IMR-90 (cell line): ENCODE measurements around the gene DPP6. TPM values are rescaled to one million over a fixed set of nuclear protein-coding genes. Genes with fewer than 3 reads are reported as not detected.

Source experiments
- ATAC-seq: fragments of 200-7000 bp; cut with Tn5 transposase; 2 replicates; pipeline ENCODE4 v1.9.1; 2020; ENCODE audit warnings: low read depth, mild to moderate bottlenecking, moderate library complexity
- BruUV-seq: library from RNA; stranded (reverse); fragments of 400-500 nt; replicated peaks from 2 replicates; lab custom pipeline; 2021; lab: Mats Ljungman, UMichigan
- CTCF ChIA-PET: fragments of 300-600 bp; formaldehyde crosslinking; extraction: SDS; loops from one replicate; lab custom pipeline; 2021; ENCODE audit warnings: antibody characterized with exemption; lab: Yijun Ruan, JAX
- POLR2A ChIA-PET: fragments of 300-600 bp; sonication (Branson Sonifier 250); formaldehyde crosslinking; loops from one replicate; lab custom pipeline; 2022; ENCODE audit warnings: antibody characterized with exemption; ENCODE audit not compliant: unreplicated experiment; lab: Charles Lee
- DNase-seq: peaks from one replicate; pipeline ENCODE4 v3.0.0; 2013
- H2AFZ ChIP-seq: replicated peaks from 2 replicates; pipeline ENCODE3; 2013; ENCODE audit warnings: low read length, mild to moderate bottlenecking; ENCODE audit not compliant: poor library complexity
- H2AK5ac ChIP-seq: 2 replicates; pipeline ENCODE4 v1.6.1; 2013; ENCODE audit warnings: low read depth, low read length, inconsistent platforms
- H2AK9ac ChIP-seq: replicated peaks from 2 replicates; pipeline ENCODE3; 2013; ENCODE audit warnings: mild to moderate bottlenecking, low read depth, low read length, moderate library complexity; ENCODE audit not compliant: poor library complexity
- H2BK120ac ChIP-seq: 2 replicates; pipeline ENCODE4 v1.6.1; 2013; ENCODE audit warnings: low read depth, low read length, inconsistent platforms
- H2BK15ac ChIP-seq: 3 replicates; pipeline ENCODE4 v1.6.1; 2013; ENCODE audit warnings: low read depth, low read length, inconsistent platforms
- H2BK20ac ChIP-seq: 2 replicates; pipeline ENCODE4 v1.6.1; 2013; ENCODE audit warnings: low read depth, mild to moderate bottlenecking, inconsistent platforms, low read length, moderate library complexity
- H2BK5ac ChIP-seq: 2 replicates; pipeline ENCODE4 v1.6.1; 2013; ENCODE audit warnings: mild to moderate bottlenecking, low read depth, low read length, inconsistent platforms; ENCODE audit not compliant: poor library complexity, severe bottlenecking
- H3K14ac ChIP-seq: replicated peaks from 2 replicates; pipeline ENCODE4 v1.6.1; 2013; ENCODE audit warnings: low read depth, low read length, inconsistent platforms
- H3K18ac ChIP-seq: 2 replicates; pipeline ENCODE4 v1.6.1; 2013; ENCODE audit warnings: low read depth, low read length, control low read depth
- H3K23ac ChIP-seq: 2 replicates; pipeline ENCODE4 v1.6.1; 2013; ENCODE audit warnings: low read depth, low read length, inconsistent platforms
- H3K27ac ChIP-seq: 2 replicates; pipeline ENCODE4 v1.5.1; 2013; ENCODE audit warnings: mild to moderate bottlenecking, control low read depth, low read length; ENCODE audit not compliant: insufficient read depth
- H3K27me3 ChIP-seq: 2 replicates; pipeline ENCODE4 v1.6.1; 2013; ENCODE audit warnings: low read length; ENCODE audit not compliant: control insufficient read depth, insufficient read depth
- H3K36me3 ChIP-seq: 2 replicates; pipeline ENCODE4 v1.6.1; 2013; ENCODE audit warnings: low read length, mixed read lengths; ENCODE audit not compliant: control insufficient read depth, insufficient read depth
- H3K4ac ChIP-seq: 2 replicates; pipeline ENCODE4 v1.6.1; 2013; ENCODE audit warnings: low read depth, low read length, inconsistent platforms
- H3K4me1 ChIP-seq: 2 replicates; pipeline ENCODE4 v1.6.1; 2013; ENCODE audit warnings: low read length, mixed read lengths; ENCODE audit not compliant: control insufficient read depth, insufficient read depth
- H3K4me2 ChIP-seq: 2 replicates; pipeline ENCODE4 v1.6.1; 2013; ENCODE audit warnings: low read depth, mild to moderate bottlenecking, control low read depth, low read length, moderate library complexity
- H3K4me3 ChIP-seq: 2 replicates; pipeline ENCODE4 v1.5.1; 2013; ENCODE audit warnings: low read depth, mild to moderate bottlenecking, control low read depth, low read length, moderate library complexity; ENCODE audit not compliant: insufficient read depth
- H3K56ac ChIP-seq: 2 replicates; pipeline ENCODE4 v1.6.1; 2013; ENCODE audit warnings: low read length, inconsistent platforms; ENCODE audit not compliant: insufficient read depth; ENCODE audit errors: extremely low read depth
- H3K79me1 ChIP-seq, 2 experiments: 2 replicates each; pipeline ENCODE4 v1.6.1; 2013; ENCODE audit warnings: low read length in 2 of 2, inconsistent platforms in 1 of 2, low read depth in 1 of 2
- H3K9ac ChIP-seq: 2 replicates; pipeline ENCODE4 v1.6.1; 2013; ENCODE audit warnings: low read depth, low read length, control low read depth
- H3K9me1 ChIP-seq: 2 replicates; pipeline ENCODE4 v1.6.1; 2013; ENCODE audit warnings: low read length, inconsistent platforms; ENCODE audit not compliant: insufficient read depth
- H3K9me3 ChIP-seq: 2 replicates; pipeline ENCODE4 v1.6.1; 2013; ENCODE audit warnings: low read length; ENCODE audit not compliant: control insufficient read depth, insufficient read depth
- H4K20me1 ChIP-seq: 2 replicates; pipeline ENCODE4 v1.6.1; 2013; ENCODE audit warnings: low read length, inconsistent platforms; ENCODE audit not compliant: insufficient read depth
- H4K5ac ChIP-seq: 2 replicates; pipeline ENCODE4 v1.6.1; 2013; ENCODE audit warnings: mild to moderate bottlenecking, low read depth, low read length, control low read depth
- H4K8ac ChIP-seq, 2 experiments: 2 replicates each; pipeline ENCODE4 v1.6.1; 2013; ENCODE audit warnings: low read depth in 2 of 2, low read length in 2 of 2, control low read depth in 1 of 2, inconsistent platforms in 1 of 2
- H4K91ac ChIP-seq: 2 replicates; pipeline ENCODE4 v1.6.1; 2013; ENCODE audit warnings: low read depth, low read length, inconsistent platforms; ENCODE audit not compliant: insufficient read depth
- BHLHE40 ChIP-seq: fragments of 150-350 bp; IDR thresholded peaks from 2 replicates; pipeline ENCODE4 v1.6.1; 2016; ENCODE audit warnings: mild to moderate bottlenecking, low read depth, low read length
- CEBPB ChIP-seq: IDR thresholded peaks from 2 replicates; pipeline ENCODE4 v1.6.1; 2012; ENCODE audit warnings: low read depth, low read length, improper control_type of control experiment
- CHD1 ChIP-seq: IDR thresholded peaks from 2 replicates; pipeline ENCODE4 v1.6.1; 2012; ENCODE audit warnings: low read depth, low read length, improper control_type of control experiment
- FOS ChIP-seq: fragments of 150-350 bp; IDR thresholded peaks from 2 replicates; pipeline ENCODE4 v1.6.1; 2016; ENCODE audit warnings: low read depth, low read length
- MAFK ChIP-seq: IDR thresholded peaks from 2 replicates; pipeline ENCODE4 v1.6.1; 2012; ENCODE audit warnings: low read depth, low read length, improper control_type of control experiment
- MAZ ChIP-seq: IDR thresholded peaks from 2 replicates; pipeline ENCODE4 v1.6.1; 2012; ENCODE audit warnings: low read depth, mild to moderate bottlenecking, low read length, improper control_type of control experiment, moderate library complexity, borderline replicate concordance
- MXI1 ChIP-seq: IDR thresholded peaks from 2 replicates; pipeline ENCODE4 v1.6.1; 2012; ENCODE audit warnings: low read depth, mild to moderate bottlenecking, low read length, moderate library complexity, borderline replicate concordance
- NFE2L2 ChIP-seq: fragments of 150-350 bp; IDR thresholded peaks from 2 replicates; pipeline ENCODE4 v1.6.1; 2016; ENCODE audit warnings: low read depth, mild to moderate bottlenecking, low read length
- POLR2A ChIP-seq: IDR thresholded peaks from 2 replicates; pipeline ENCODE4 v1.6.1; 2012; ENCODE audit warnings: mild to moderate bottlenecking, low read depth, low read length
- RAD21 ChIP-seq: IDR thresholded peaks from 2 replicates; pipeline ENCODE4 v1.6.1; 2012; ENCODE audit warnings: low read length, improper control_type of control experiment
- RCOR1 ChIP-seq: IDR thresholded peaks from 2 replicates; pipeline ENCODE4 v1.6.1; 2012; ENCODE audit warnings: mild to moderate bottlenecking, low read length, improper control_type of control experiment; ENCODE audit not compliant: insufficient replicate concordance
- RFX5 ChIP-seq: IDR thresholded peaks from 2 replicates; pipeline ENCODE4 v1.8.0; 2012; ENCODE audit warnings: low read depth, mild to moderate bottlenecking, low read length, moderate library complexity
- SMC3 ChIP-seq: fragments of 150-350 bp; IDR thresholded peaks from 2 replicates; pipeline ENCODE4 v1.6.1; 2016; ENCODE audit warnings: low read depth, mild to moderate bottlenecking, antibody characterized with exemption, low read length, moderate library complexity
- WGBS, 2 experiments: methylation state at CpG; one replicate each; pipeline versions ENCODE4 v1.1.5 to v1.1.7; 2013; ENCODE audit warnings: missing lambda C conversion rate in 2 of 2; ENCODE audit not compliant: insufficient read length in 1 of 2; ENCODE audit errors: extremely low coverage in 2 of 2; 5-methylcytosine and 5-hydroxymethylcytosine counted together
- dilution Hi-C: fragments of 300-500 bp; cut with HindIII; formaldehyde crosslinking; loops from one replicate; pipeline ENCODE4 v1.14.3; 2018; ENCODE audit warnings: low sequenced_read_pairs; ENCODE audit not compliant: unreplicated experiment
- in situ Hi-C: fragments of 300-500 bp; cut with MboI; formaldehyde crosslinking; loops from 3 replicates; pipeline ENCODE4 v1.14.3; 2019; ENCODE audit warnings: low sequenced_read_pairs, inconsistent platforms, mixed read lengths
- intact Hi-C: fragments of 100-400 bp; cut with micrococcal nuclease; formaldehyde crosslinking; loops from 2 replicates; pipeline ENCODE4 v1.10.0; 2022
- polyA plus RNA-seq, 3 experiments: library from polyadenylated mRNA; depleted of rRNA; stranded (reverse); fragments of >200 nt; gene quantifications; 2 replicates each; pipeline ENCODE4 v1.2.3, GENCODE V29; 2012; ENCODE audit warnings: low replicate concordance in 1 of 3
- total RNA-seq: library from RNA; depleted of rRNA; stranded (reverse); fragments of >200 nt; gene quantifications from 2 replicates; pipeline ENCODE4 v1.2.3, GENCODE V29; 2012
- TF ChIP-seq, protein P1 (sequence below): conservative IDR thresholded peaks from 2 replicates; pipeline ENCODE4 v1.5.1; 2012; ENCODE audit warnings: mild to moderate bottlenecking, low read depth, low read length, improper control_type of control experiment
- TF ChIP-seq, protein P2 (sequence below): fragments of 150-350 bp; IDR thresholded peaks from 2 replicates; pipeline ENCODE4 v1.6.1; 2016; ENCODE audit warnings: low read depth, mild to moderate bottlenecking, low read length, moderate library complexity, borderline replicate concordance
- TF ChIP-seq, protein P3 (sequence below): fragments of 150-350 bp; IDR thresholded peaks from 2 replicates; pipeline ENCODE4 v1.6.1; 2017; ENCODE audit warnings: mild to moderate bottlenecking, antibody characterized with exemption, low read length, low read depth

The DPP6 gene
- total and polyA plus RNA-seq, 2 of the 4 experiments (the other 2 are of a cell fraction) = not detected

DNA sequence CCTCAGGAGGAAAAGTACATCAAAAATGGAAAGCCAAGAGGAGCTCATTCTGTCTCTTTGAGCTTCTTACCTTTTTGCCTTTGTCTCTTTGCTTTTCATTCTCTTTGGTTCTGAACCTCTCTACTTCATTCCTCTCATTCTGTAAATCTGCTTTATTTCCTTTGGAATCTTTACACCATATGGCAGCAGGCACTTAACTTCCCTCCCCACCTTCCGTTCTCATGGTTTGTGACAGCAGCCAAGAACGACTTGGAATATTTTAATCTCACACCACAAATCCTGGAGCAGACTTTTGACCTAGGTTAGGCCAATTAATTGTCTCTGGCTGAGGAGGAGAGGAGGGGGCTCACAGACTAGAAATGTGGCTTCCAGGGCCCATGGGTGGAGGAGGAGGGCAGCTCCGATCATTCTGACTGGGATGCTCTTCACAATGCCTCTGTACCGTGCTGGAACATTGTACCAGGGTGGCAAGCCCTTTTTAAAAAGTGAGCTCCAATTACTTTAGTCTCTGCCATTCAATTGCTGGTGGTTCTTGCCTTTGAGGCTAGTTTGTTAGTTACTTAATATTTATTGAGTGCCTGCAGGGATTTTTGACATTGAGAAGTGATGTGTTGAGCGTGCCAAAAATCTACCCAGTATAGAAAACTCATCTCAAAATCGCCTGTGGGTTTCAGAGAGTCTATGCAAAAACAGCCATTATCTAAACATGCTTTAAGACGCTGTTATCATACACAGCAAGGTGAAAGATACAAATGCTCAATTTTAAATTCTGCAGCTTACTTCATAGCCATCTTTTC, 386.6 kb downstream of the DPP6 start:
- in situ Hi-C loops (no loop called here), dilution Hi-C loops (no loop called here), intact Hi-C loops (no loop called here)
- no peak overlapping the region for H3K4me3 ChIP-seq
- peaks cover 29% of the 10 kb centered on the region for H3K9me3 ChIP-seq
- H2BK15ac ChIP-seq = no peak overlapping the region
- ATAC-seq = no peak
- whole genome bisulfite sequencing, 2 experiments = no CpG with 5 or more reads among the region's 7 CpGs
- no peak overlapping the region for H2BK20ac ChIP-seq
- H3K36me3 ChIP-seq = no peaks in the 10 kb centered on the region
- no peaks in the 10 kb centered on the region for H3K4me1 ChIP-seq
- H2AFZ ChIP-seq = no peak overlapping the region
- H3K14ac ChIP-seq = no peak overlapping the region
- H4K91ac ChIP-seq = no peak overlapping the region
- H3K4ac ChIP-seq = no peak overlapping the region
- CTCF ChIA-PET = no interaction called here
- H3K9me1 ChIP-seq = no peaks in the 10 kb centered on the region
- POLR2A ChIA-PET = no interaction called here
- no peak overlapping the region for H3K9ac ChIP-seq
- no peak overlapping the region for H3K56ac ChIP-seq
- TF ChIP-seq SMC3 = no peak
- no peak for TF ChIP-seq RFX5
- TF ChIP-seq MAZ = no peak
- no peak for TF ChIP-seq CHD1
- no peak for TF ChIP-seq NFE2L2
- TF ChIP-seq, protein P1, sequence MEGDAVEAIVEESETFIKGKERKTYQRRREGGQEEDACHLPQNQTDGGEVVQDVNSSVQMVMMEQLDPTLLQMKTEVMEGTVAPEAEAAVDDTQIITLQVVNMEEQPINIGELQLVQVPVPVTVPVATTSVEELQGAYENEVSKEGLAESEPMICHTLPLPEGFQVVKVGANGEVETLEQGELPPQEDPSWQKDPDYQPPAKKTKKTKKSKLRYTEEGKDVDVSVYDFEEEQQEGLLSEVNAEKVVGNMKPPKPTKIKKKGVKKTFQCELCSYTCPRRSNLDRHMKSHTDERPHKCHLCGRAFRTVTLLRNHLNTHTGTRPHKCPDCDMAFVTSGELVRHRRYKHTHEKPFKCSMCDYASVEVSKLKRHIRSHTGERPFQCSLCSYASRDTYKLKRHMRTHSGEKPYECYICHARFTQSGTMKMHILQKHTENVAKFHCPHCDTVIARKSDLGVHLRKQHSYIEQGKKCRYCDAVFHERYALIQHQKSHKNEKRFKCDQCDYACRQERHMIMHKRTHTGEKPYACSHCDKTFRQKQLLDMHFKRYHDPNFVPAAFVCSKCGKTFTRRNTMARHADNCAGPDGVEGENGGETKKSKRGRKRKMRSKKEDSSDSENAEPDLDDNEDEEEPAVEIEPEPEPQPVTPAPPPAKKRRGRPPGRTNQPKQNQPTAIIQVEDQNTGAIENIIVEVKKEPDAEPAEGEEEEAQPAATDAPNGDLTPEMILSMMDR = no peak
- no peak for TF ChIP-seq CEBPB
- TF ChIP-seq, protein P2, sequence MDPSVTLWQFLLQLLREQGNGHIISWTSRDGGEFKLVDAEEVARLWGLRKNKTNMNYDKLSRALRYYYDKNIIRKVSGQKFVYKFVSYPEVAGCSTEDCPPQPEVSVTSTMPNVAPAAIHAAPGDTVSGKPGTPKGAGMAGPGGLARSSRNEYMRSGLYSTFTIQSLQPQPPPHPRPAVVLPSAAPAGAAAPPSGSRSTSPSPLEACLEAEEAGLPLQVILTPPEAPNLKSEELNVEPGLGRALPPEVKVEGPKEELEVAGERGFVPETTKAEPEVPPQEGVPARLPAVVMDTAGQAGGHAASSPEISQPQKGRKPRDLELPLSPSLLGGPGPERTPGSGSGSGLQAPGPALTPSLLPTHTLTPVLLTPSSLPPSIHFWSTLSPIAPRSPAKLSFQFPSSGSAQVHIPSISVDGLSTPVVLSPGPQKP = no peak
- TF ChIP-seq FOS = no peak
- TF ChIP-seq, protein P3, sequence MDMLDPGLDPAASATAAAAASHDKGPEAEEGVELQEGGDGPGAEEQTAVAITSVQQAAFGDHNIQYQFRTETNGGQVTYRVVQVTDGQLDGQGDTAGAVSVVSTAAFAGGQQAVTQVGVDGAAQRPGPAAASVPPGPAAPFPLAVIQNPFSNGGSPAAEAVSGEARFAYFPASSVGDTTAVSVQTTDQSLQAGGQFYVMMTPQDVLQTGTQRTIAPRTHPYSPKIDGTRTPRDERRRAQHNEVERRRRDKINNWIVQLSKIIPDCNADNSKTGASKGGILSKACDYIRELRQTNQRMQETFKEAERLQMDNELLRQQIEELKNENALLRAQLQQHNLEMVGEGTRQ = no peak
- TF ChIP-seq RCOR1 = no peak
- TF ChIP-seq MXI1 = no peak
- TF ChIP-seq POLR2A = no peak
- TF ChIP-seq MAFK = no peak
- no peak for TF ChIP-seq RAD21
- no peak for TF ChIP-seq BHLHE40
- no peaks in the 10 kb centered on the region for H4K20me1 ChIP-seq
- no peak overlapping the region for H3K27ac ChIP-seq
- no peak overlapping the region for H2BK5ac ChIP-seq
- no peak overlapping the region for H4K5ac ChIP-seq
- no peak overlapping the region for H3K4me2 ChIP-seq
- no peak overlapping the region for H2AK5ac ChIP-seq
- H2AK9ac ChIP-seq = no peak overlapping the region
- H3K18ac ChIP-seq = no peak overlapping the region
- no peaks in the 10 kb centered on the region for H3K79me1 ChIP-seq
- no peak for DNase-seq
- H4K8ac ChIP-seq = no peak overlapping the region
- no peaks in the 10 kb centered on the region for H3K27me3 ChIP-seq
- H3K23ac ChIP-seq = no peak overlapping the region
- BruUV-seq = no TSS peak
- no peak overlapping the region for H2BK120ac ChIP-seq
